Lung (tissue), 12 donors: ENCODE measurements around the gene CTSA. TPM values are rescaled to one million over a fixed set of nuclear protein-coding genes. Genes with fewer than 3 reads are reported as not detected.

ENCODE experiments used
- ATAC-seq: fragments of 200-7000 bp; cut with Tn5 transposase; one replicate; pipeline ENCODE4 v1.9.1; 2020; ENCODE audit warnings: moderate number of reproducible peaks; ENCODE audit not compliant: insufficient read depth, low FRiP score
- DNase-seq, 3 donors: peaks; one replicate each; pipeline ENCODE4 v3.0.0-alpha.2; 2013 to 2017
- H3K27ac ChIP-seq, 2 donors: one replicate each; pipeline ENCODE4 v1.5.1; 2013; ENCODE audit warnings: mild to moderate bottlenecking in 2 of 2, moderate library complexity in 2 of 2, control low read depth in 1 of 2, inconsistent platforms in 1 of 2, low read depth in 1 of 2, low read length in 1 of 2
- H3K27me3 ChIP-seq, 3 donors: one replicate each; pipeline ENCODE4 v1.5.1; 2013; ENCODE audit warnings: low read length in 2 of 3; ENCODE audit not compliant: control insufficient read depth in 3 of 3, insufficient read depth in 3 of 3
- H3K36me3 ChIP-seq, 4 donors: one replicate each; pipeline ENCODE4 v1.5.1; 2013; ENCODE audit warnings: low read length in 4 of 4, mild to moderate bottlenecking in 1 of 4, moderate library complexity in 1 of 4; ENCODE audit not compliant: control insufficient read depth in 4 of 4, insufficient read depth in 4 of 4
- H3K4me1 ChIP-seq, 5 donors: one replicate each; pipeline ENCODE4 v1.5.1; 2013; ENCODE audit warnings: low read length in 5 of 5, mild to moderate bottlenecking in 2 of 5, moderate library complexity in 1 of 5; ENCODE audit not compliant: control insufficient read depth in 5 of 5, insufficient read depth in 5 of 5
- H3K4me3 ChIP-seq: one replicate; pipeline ENCODE4 v1.5.1; 2013; ENCODE audit warnings: mild to moderate bottlenecking, control low read depth, moderate library complexity
- H3K9ac ChIP-seq, 2 donors: one replicate each; pipeline ENCODE4 v1.5.1; 2013; ENCODE audit warnings: low read length in 2 of 2, control low read depth in 1 of 2; ENCODE audit not compliant: insufficient read depth in 1 of 2
- H3K9me3 ChIP-seq, 4 donors: one replicate each; pipeline ENCODE4 v1.5.1; 2013; ENCODE audit warnings: low read length in 3 of 4, mild to moderate bottlenecking in 1 of 4, moderate library complexity in 1 of 4; ENCODE audit not compliant: control insufficient read depth in 4 of 4, insufficient read depth in 3 of 4
- CTCF ChIP-seq: IDR thresholded peaks from 2 replicates; pipeline ENCODE4 v1.5.1; 2012; ENCODE audit warnings: mild to moderate bottlenecking; ENCODE audit errors: control extremely low read depth, extremely low read depth
- WGBS, 2 donors: extraction: QIAGEN DNeasy Blood & Tissue Kit; methylation state at CpG; one replicate each; pipeline ENCODE4 v1.1.7; 2013; 5-methylcytosine and 5-hydroxymethylcytosine counted together
- polyA plus RNA-seq, 2 donors: library from polyadenylated mRNA; stranded (reverse); fragments of 200-250 nt; gene quantifications; one replicate each; pipeline ENCODE4 v1.2.1, GENCODE V29; 2013
- total RNA-seq, 2 donors: library from RNA; depleted of rRNA in 1 of 2; stranded (reverse); fragments of >200 nt in 1 of 2; gene quantifications; one replicate each; pipeline ENCODE4 v1.2.1, GENCODE V29; 2014 to 2021
- donor health status: control.
- donor health status: control.
- donor health status: Bipolar disorder and iron deficiency.
- donor health status: healthy.
- donor health status: DM: yes; HTN: yes; CAD: no.

Gene CTSA
- total and polyA plus RNA-seq, 4 donors: 72.2 to 247 (median 140) TPM

GRCh38 chr20:45886590-45887345, 4.4 kb upstream of the CTSA start:
- Histone ChIP-seq H3K36me3 (peaks cover 10 to 26% (median 13%) of the 10 kb centered on the region in 4 donors), H3K27ac (no peak overlapping the region)
- 92 to 96% methylated on average over 18 to 19 of the region's 19 CpGs for WGBS, 2 donors

GRCh38 chr20:45887346-45887715, 3.8 kb upstream of the CTSA start, which contains the start of gene SPATA25:
TSS of gene SPATA25 (minus strand) at chr20:45887622. CDS start at chr20:45887590, 32 bp downstream.
- DNase-seq (no peak), ATAC-seq (no peak)
- no peak within 1 kb of the TSS for H3K9ac ChIP-seq
- no peaks in the 10 kb centered on the region for H3K27me3 ChIP-seq
- 92 to 96% methylated on average over 8 of the region's 8 CpGs for WGBS, 2 donors
- H3K36me3 ChIP-seq: peaks cover 10 to 26% (median 13%) of the 10 kb centered on the region in 4 donors
- peaks cover 0 to 14% (median 8%) of the 10 kb centered on the region in 5 donors for H3K4me1 ChIP-seq
- H3K9me3 ChIP-seq: no peaks in the 10 kb centered on the region
- H3K4me3 ChIP-seq: no peak within 1 kb of the TSS
- H3K27ac ChIP-seq: no peak within 1 kb of the TSS
- no peak for TF ChIP-seq CTCF

More at GRCh38 chr20:45886590-45887345, 4.4 kb upstream of the CTSA start:
- no peaks in the 10 kb centered on the region for H3K27me3 ChIP-seq
- DNase-seq: no peak
- H3K4me1 ChIP-seq: peaks cover 0 to 13% (median 4%) of the 10 kb centered on the region in 5 donors
- no peak for TF ChIP-seq CTCF
- H3K4me3 ChIP-seq: no peak overlapping the region
- no peaks in the 10 kb centered on the region for H3K9me3 ChIP-seq
- H3K9ac ChIP-seq: no peak overlapping the region
- ATAC-seq: no peak

GRCh38 chr20:45888681-45889080, 2.5 kb upstream of the CTSA start:
- no peak for TF ChIP-seq CTCF
- H3K27ac ChIP-seq: no peak overlapping the region
- ATAC-seq (no peak), DNase-seq (no peak)
- H3K36me3 ChIP-seq: peaks cover 5 to 28% (median 14%) of the 10 kb centered on the region in 4 donors
- WGBS, 2 donors: 84 to 91% methylated on average over 3 of the region's 3 CpGs
- H3K9me3 ChIP-seq: no peaks in the 10 kb centered on the region
- no peak overlapping the region for H3K4me3 ChIP-seq
- H3K9ac ChIP-seq: no peak overlapping the region
- peaks cover 0 to 14% (median 10%) of the 10 kb centered on the region in 5 donors for H3K4me1 ChIP-seq
- no peaks in the 10 kb centered on the region for H3K27me3 ChIP-seq
